GM23338 (cell line): ENCODE measurements around the gene USP31. TPM values are rescaled to one million over a fixed set of nuclear protein-coding genes. Genes with fewer than 3 reads are reported as not detected.

ENCODE experiments used
- ATAC-seq: fragments of 200-7000 bp; cut with Tn5 transposase; 3 replicates; pipeline ENCODE4 v1.9.1; 2020
- DNase-seq: peaks from one replicate; pipeline ENCODE4 v3.0.0-alpha.2; 2015; ENCODE audit warnings: low spot score
- H2AFZ ChIP-seq: fragments of 200-600 bp; sonication (generic); 2 replicates; pipeline ENCODE4 v1.8.0; 2016; ENCODE audit warnings: antibody characterized with exemption, mild to moderate bottlenecking, moderate library complexity
- H3F3A ChIP-seq: fragments of 200-600 bp; sonication (generic); replicated peaks from 2 replicates; pipeline ENCODE4 v1.8.0; 2017; ENCODE audit warnings: antibody characterized with exemption, mixed run types, low read depth
- H3K27ac ChIP-seq: fragments of 200-600 bp; sonication (generic); 2 replicates; pipeline ENCODE4 v1.6.1; 2016; ENCODE audit warnings: low read depth
- H3K27me3 ChIP-seq: fragments of 200-600 bp; sonication (generic); 2 replicates; pipeline ENCODE4 v1.8.0; 2016; ENCODE audit warnings: mild to moderate bottlenecking, mixed run types, moderate library complexity; ENCODE audit not compliant: insufficient read depth
- H3K36me3 ChIP-seq: fragments of 200-600 bp; sonication (generic); 2 replicates; pipeline ENCODE4 v1.8.0; 2016; ENCODE audit warnings: mild to moderate bottlenecking; ENCODE audit not compliant: insufficient read depth
- H3K4me1 ChIP-seq: fragments of 200-600 bp; sonication (generic); 2 replicates; pipeline ENCODE4 v1.8.0; 2016; ENCODE audit warnings: mild to moderate bottlenecking, moderate library complexity; ENCODE audit not compliant: insufficient read depth
- H3K4me2 ChIP-seq: fragments of 200-600 bp; sonication (generic); 2 replicates; pipeline ENCODE4 v1.7.1; 2017; ENCODE audit warnings: mixed run types
- H3K4me3 ChIP-seq: fragments of 200-600 bp; sonication (generic); 2 replicates; pipeline ENCODE4 v1.6.1; 2016; ENCODE audit warnings: mixed run types
- H3K79me2 ChIP-seq: fragments of 200-600 bp; sonication (generic); replicated peaks from 2 replicates; pipeline ENCODE4 v1.8.0; 2017; ENCODE audit warnings: mild to moderate bottlenecking; ENCODE audit not compliant: insufficient read depth
- H3K9me2 ChIP-seq: fragments of 200-600 bp; sonication (generic); 2 replicates; pipeline ENCODE4 v1.8.0; 2017; ENCODE audit not compliant: insufficient read depth
- H4K20me1 ChIP-seq: fragments of 200-600 bp; sonication (generic); replicated peaks from 2 replicates; pipeline ENCODE4 v1.8.0; 2017; ENCODE audit warnings: mild to moderate bottlenecking; ENCODE audit not compliant: insufficient read depth
- H3K27ac Mint-ChIP-seq: 2 replicates; pipeline ENCODE4 v1.8.0; 2020; ENCODE audit warnings: inconsistent platforms, mild to moderate bottlenecking, moderate library complexity, mixed read lengths
- H3K27me3 Mint-ChIP-seq: 3 replicates; pipeline ENCODE4 v1.8.0; 2022; ENCODE audit warnings: low read depth, mild to moderate bottlenecking, moderate library complexity, mixed read lengths, inconsistent platforms; ENCODE audit not compliant: insufficient read depth, poor library complexity
- H3K36me3 Mint-ChIP-seq: 3 replicates; pipeline ENCODE4 v1.8.0; 2021; ENCODE audit warnings: low read depth, mild to moderate bottlenecking, inconsistent platforms, moderate library complexity, mixed read lengths
- H3K4me1 Mint-ChIP-seq: 3 replicates; pipeline ENCODE4 v1.8.0; 2020; ENCODE audit warnings: mild to moderate bottlenecking, inconsistent platforms, mixed read lengths
- H3K4me3 Mint-ChIP-seq: 3 replicates; pipeline ENCODE4 v1.8.0; 2021; ENCODE audit warnings: moderate library complexity, mild to moderate bottlenecking, inconsistent platforms, mixed read lengths
- H3K9me3 Mint-ChIP-seq: 3 replicates; pipeline ENCODE4 v1.8.0; 2020; ENCODE audit warnings: moderate library complexity, mild to moderate bottlenecking, inconsistent platforms, mixed read lengths
- CREB1 ChIP-seq: fragments of 250-450 bp; sonication (Bioruptor Pico); IDR thresholded peaks from 2 replicates; pipeline ENCODE4 v1.5.0; 2020; ENCODE audit warnings: low read depth, mild to moderate bottlenecking, moderate library complexity
- CTCF ChIP-seq, 2 experiments: fragments of 200-600 bp in 1 of 2; sonication (generic) in 1 of 2; conservative IDR thresholded peaks; 2 replicates each; pipeline versions ENCODE4 v1.5.1 to v1.6.1; 2016 to 2017; ENCODE audit warnings: antibody characterized with exemption in 2 of 2, low read depth in 2 of 2, mild to moderate bottlenecking in 2 of 2, moderate library complexity in 1 of 2
- ETS1 ChIP-seq: IDR thresholded peaks from 2 replicates; pipeline ENCODE4 v1.6.1; 2016; ENCODE audit warnings: antibody characterized with exemption
- EZH2 ChIP-seq: fragments of 200-600 bp; sonication (generic); IDR thresholded peaks from one replicate; pipeline ENCODE4 v1.8.0; 2017; ENCODE audit warnings: antibody characterized with exemption, mild to moderate bottlenecking, low read depth; ENCODE audit not compliant: unreplicated experiment
- EZH2phosphoT487 ChIP-seq: fragments of 200-600 bp; sonication (generic); IDR thresholded peaks from one replicate; pipeline ENCODE4 v1.8.1; 2018; ENCODE audit warnings: antibody characterized with exemption; ENCODE audit not compliant: unreplicated experiment
- JUNB ChIP-seq: IDR thresholded peaks from one replicate; pipeline ENCODE4 v1.6.1; 2016; ENCODE audit warnings: antibody characterized with exemption; ENCODE audit not compliant: unreplicated experiment
- NANOG ChIP-seq: IDR thresholded peaks from 2 replicates; pipeline ENCODE4 v1.6.1; 2016; ENCODE audit warnings: antibody characterized with exemption, borderline replicate concordance
- POLR2AphosphoS5 ChIP-seq: IDR thresholded peaks from 2 replicates; pipeline ENCODE4 v1.6.1; 2016; ENCODE audit warnings: antibody characterized with exemption, low read depth
- REST ChIP-seq: IDR thresholded peaks from one replicate; pipeline ENCODE4 v1.6.1; 2018; ENCODE audit warnings: antibody characterized with exemption; ENCODE audit not compliant: unreplicated experiment
- STAT1 ChIP-seq: IDR thresholded peaks from one replicate; pipeline ENCODE4 v1.6.1; 2016; ENCODE audit warnings: antibody characterized with exemption; ENCODE audit not compliant: unreplicated experiment
- ZNF114 ChIP-seq: fragments of 250-450 bp; sonication (Bioruptor Pico); IDR thresholded peaks from 2 replicates; pipeline ENCODE4 v1.5.0; 2020; ENCODE audit warnings: mild to moderate bottlenecking, moderate library complexity
- ZNF331 ChIP-seq: fragments of 250-450 bp; sonication (Bioruptor Pico); IDR thresholded peaks from 2 replicates; pipeline ENCODE4 v1.5.0; 2020; ENCODE audit warnings: low read depth, mild to moderate bottlenecking, moderate library complexity
- polyA plus RNA-seq: library from polyadenylated mRNA; unstranded; fragments of >200 nt; fragmentation: Nextera tagmentation; extraction: Ambion mirVana; gene quantifications from 2 replicates; pipeline ENCODE4 v1.2.1, GENCODE V29; 2016
- total RNA-seq: library from RNA; depleted of rRNA; stranded (reverse); fragments of >200 nt; shearing (Covaris generic); gene quantifications from 2 replicates; pipeline ENCODE4 v1.2.3, GENCODE V29; 2014
- TF ChIP-seq, protein P1 (sequence below): fragments of 250-450 bp; sonication (Bioruptor Pico); IDR thresholded peaks from 2 replicates; pipeline ENCODE4 v1.5.0; 2020; ENCODE audit warnings: mild to moderate bottlenecking, moderate library complexity

USP31 gene
- total and polyA plus RNA-seq, 2 experiments from 2014 or later, result 4.3 to 17.9 TPM

DNA sequence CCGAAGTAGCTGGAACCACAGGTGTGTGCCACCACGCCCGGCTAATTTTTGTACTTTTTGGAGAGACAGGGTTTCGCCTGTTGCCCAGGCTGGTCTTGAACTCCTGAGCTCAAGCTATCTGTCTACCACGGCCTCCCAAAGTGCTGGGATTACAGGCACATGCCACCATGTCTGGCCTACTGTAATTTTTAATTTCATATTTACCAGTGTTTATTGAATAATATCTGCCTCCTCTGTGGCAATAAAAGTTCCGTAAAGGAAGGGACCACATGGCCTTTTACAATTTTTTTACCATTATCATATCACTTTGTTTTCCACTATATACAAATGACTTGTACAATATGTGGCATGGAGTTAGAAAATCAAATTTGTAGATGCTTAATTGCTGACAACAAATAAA is 7.8 kb downstream of the USP31 start:
- H3K27ac ChIP-seq, result no peak overlapping the region

More for the DNA sequence above, 7.8 kb downstream of the USP31 start:
- H3K4me1 Mint-ChIP-seq, result peaks cover 32% of the 10 kb centered on the region
- no peaks in the 10 kb centered on the region for H3K9me2 ChIP-seq
- TF ChIP-seq CREB1 (CRISPR knock-in tag) (no peak), STAT1 (no peak), ETS1 (no peak), REST (no peak), POLR2AphosphoS5 (no peak), NANOG (no peak), CTCF (conservative IDR thresholded peaks at IDR 0.05; ENCODE audit: low read depth in 2 of 2) (no peak), ZNF331 (CRISPR knock-in tag) (no peak), ZNF114 (CRISPR knock-in tag) (no peak), EZH2 (no peak), JUNB (no peak), EZH2phosphoT487 (no peak)
- TF ChIP-seq, protein P1, sequence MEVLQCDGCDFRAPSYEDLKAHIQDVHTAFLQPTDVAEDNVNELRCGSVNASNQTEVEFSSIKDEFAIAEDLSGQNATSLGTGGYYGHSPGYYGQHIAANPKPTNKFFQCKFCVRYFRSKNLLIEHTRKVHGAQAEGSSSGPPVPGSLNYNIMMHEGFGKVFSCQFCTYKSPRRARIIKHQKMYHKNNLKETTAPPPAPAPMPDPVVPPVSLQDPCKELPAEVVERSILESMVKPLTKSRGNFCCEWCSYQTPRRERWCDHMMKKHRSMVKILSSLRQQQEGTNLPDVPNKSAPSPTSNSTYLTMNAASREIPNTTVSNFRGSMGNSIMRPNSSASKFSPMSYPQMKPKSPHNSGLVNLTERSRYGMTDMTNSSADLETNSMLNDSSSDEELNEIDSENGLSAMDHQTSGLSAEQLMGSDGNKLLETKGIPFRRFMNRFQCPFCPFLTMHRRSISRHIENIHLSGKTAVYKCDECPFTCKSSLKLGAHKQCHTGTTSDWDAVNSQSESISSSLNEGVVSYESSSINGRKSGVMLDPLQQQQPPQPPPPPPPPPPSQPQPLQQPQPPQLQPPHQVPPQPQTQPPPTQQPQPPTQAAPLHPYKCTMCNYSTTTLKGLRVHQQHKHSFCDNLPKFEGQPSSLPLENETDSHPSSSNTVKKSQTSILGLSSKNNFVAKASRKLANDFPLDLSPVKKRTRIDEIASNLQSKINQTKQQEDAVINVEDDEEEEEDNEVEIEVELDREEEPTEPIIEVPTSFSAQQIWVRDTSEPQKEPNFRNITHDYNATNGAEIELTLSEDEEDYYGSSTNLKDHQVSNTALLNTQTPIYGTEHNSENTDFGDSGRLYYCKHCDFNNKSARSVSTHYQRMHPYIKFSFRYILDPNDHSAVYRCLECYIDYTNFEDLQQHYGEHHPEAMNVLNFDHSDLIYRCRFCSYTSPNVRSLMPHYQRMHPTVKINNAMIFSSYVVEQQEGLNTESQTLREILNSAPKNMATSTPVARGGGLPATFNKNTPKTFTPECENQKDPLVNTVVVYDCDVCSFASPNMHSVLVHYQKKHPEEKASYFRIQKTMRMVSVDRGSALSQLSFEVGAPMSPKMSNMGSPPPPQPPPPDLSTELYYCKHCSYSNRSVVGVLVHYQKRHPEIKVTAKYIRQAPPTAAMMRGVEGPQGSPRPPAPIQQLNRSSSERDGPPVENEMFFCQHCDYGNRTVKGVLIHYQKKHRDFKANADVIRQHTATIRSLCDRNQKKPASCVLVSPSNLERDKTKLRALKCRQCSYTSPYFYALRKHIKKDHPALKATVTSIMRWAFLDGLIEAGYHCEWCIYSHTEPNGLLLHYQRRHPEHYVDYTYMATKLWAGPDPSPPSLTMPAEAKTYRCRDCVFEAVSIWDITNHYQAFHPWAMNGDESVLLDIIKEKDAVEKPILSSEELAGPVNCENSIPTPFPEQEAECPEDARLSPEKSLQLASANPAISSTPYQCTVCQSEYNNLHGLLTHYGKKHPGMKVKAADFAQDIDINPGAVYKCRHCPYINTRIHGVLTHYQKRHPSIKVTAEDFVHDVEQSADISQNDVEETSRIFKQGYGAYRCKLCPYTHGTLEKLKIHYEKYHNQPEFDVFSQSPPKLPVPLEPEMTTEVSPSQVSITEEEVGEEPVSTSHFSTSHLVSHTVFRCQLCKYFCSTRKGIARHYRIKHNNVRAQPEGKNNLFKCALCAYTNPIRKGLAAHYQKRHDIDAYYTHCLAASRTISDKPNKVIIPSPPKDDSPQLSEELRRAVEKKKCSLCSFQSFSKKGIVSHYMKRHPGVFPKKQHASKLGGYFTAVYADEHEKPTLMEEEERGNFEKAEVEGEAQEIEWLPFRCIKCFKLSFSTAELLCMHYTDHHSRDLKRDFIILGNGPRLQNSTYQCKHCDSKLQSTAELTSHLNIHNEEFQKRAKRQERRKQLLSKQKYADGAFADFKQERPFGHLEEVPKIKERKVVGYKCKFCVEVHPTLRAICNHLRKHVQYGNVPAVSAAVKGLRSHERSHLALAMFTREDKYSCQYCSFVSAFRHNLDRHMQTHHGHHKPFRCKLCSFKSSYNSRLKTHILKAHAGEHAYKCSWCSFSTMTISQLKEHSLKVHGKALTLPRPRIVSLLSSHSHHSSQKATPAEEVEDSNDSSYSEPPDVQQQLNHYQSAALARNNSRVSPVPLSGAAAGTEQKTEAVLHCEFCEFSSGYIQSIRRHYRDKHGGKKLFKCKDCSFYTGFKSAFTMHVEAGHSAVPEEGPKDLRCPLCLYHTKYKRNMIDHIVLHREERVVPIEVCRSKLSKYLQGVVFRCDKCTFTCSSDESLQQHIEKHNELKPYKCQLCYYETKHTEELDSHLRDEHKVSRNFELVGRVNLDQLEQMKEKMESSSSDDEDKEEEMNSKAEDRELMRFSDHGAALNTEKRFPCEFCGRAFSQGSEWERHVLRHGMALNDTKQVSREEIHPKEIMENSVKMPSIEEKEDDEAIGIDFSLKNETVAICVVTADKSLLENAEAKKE (CRISPR knock-in tag), result no peak
- no peaks in the 10 kb centered on the region for H3F3A ChIP-seq
- peaks cover 100% of the 10 kb centered on the region for H3K79me2 ChIP-seq
- no peaks in the 10 kb centered on the region; the same call in 2 of the 3 replicates for H3K9me3 Mint-ChIP-seq
- no peak for DNase-seq
- no peak overlapping the region for H3K4me3 ChIP-seq
- no peaks in the 10 kb centered on the region for H3K36me3 ChIP-seq
- peaks cover 29% of the 10 kb centered on the region for H3K4me1 ChIP-seq
- ATAC-seq, result no peak
- H3K4me3 Mint-ChIP-seq, result no peak overlapping the region
- peaks cover under 1% of the 10 kb centered on the region for H3K27me3 Mint-ChIP-seq
- H3K27me3 ChIP-seq, result no peaks in the 10 kb centered on the region
- no peak overlapping the region for H2AFZ ChIP-seq
- H4K20me1 ChIP-seq, result peaks cover 34% of the 10 kb centered on the region
- no peak overlapping the region for H3K4me2 ChIP-seq
- peaks cover 3% of the 10 kb centered on the region; the same call in 1 of the 3 replicates for H3K36me3 Mint-ChIP-seq
- H3K27ac Mint-ChIP-seq, result no peak overlapping the region
